GM12878 (cell line): Measurements from ENCODE around the gene ODAPH. TPM values are rescaled to one million over a fixed set of nuclear protein-coding genes. Genes with fewer than 3 reads are reported as not detected.

ENCODE experiments used
- ATF7 ChIP-seq: fragments of 450-650 bp; IDR thresholded peaks from 2 replicates; pipeline ENCODE4 v1.6.1; 2016; ENCODE audit warnings: low read depth, mild to moderate bottlenecking
- CBFB ChIP-seq: IDR thresholded peaks from 2 replicates; pipeline ENCODE4 v1.6.1; 2016; ENCODE audit warnings: antibody characterized with exemption, low read depth
- CREM ChIP-seq: IDR thresholded peaks from 2 replicates; pipeline ENCODE4 v1.6.1; 2014; ENCODE audit warnings: antibody characterized with exemption, low read depth
- FOXK2 ChIP-seq: fragments of 450-650 bp; IDR thresholded peaks from 2 replicates; pipeline ENCODE4 v1.6.1; 2017; ENCODE audit warnings: mild to moderate bottlenecking, moderate library complexity
- HDAC2 ChIP-seq: fragments of 200-600 bp; sonication (generic); IDR thresholded peaks from 2 replicates; pipeline ENCODE4 v1.6.1; 2017
- IKZF1 ChIP-seq: fragments of 450-650 bp; conservative IDR thresholded peaks from 2 replicates; pipeline ENCODE4 v1.6.1; 2017; ENCODE audit warnings: antibody characterized with exemption, mild to moderate bottlenecking
- JUNB ChIP-seq: IDR thresholded peaks from 2 replicates; pipeline ENCODE4 v1.6.1; 2016; ENCODE audit warnings: antibody characterized with exemption, mild to moderate bottlenecking
- JUND ChIP-seq: IDR thresholded peaks from 2 replicates; pipeline ENCODE4 v1.6.1; 2012; ENCODE audit warnings: low read depth, mild to moderate bottlenecking, low read length, improper control_type of control experiment, moderate library complexity
- MEF2A ChIP-seq: IDR thresholded peaks from 2 replicates; pipeline ENCODE4 v1.6.1; 2011; ENCODE audit warnings: low read depth, mild to moderate bottlenecking, low read length, moderate library complexity; ENCODE audit not compliant: insufficient read depth
- MTA3 ChIP-seq: IDR thresholded peaks from 2 replicates; pipeline ENCODE4 v1.6.1; 2012; ENCODE audit warnings: low read length, inconsistent platforms, borderline replicate concordance
- MYB ChIP-seq: fragments of 150-350 bp; IDR thresholded peaks from 2 replicates; pipeline ENCODE4 v1.6.1; 2014; ENCODE audit warnings: mild to moderate bottlenecking, low read depth, low read length, borderline replicate concordance
- NFIC ChIP-seq: IDR thresholded peaks from 2 replicates; pipeline ENCODE4 v1.6.1; 2012; ENCODE audit warnings: low read depth, mild to moderate bottlenecking, inconsistent platforms, low read length, moderate library complexity
- NFXL1 ChIP-seq: fragments of 450-650 bp; IDR thresholded peaks from 2 replicates; pipeline ENCODE4 v1.6.1; 2017; ENCODE audit warnings: antibody characterized with exemption, mild to moderate bottlenecking, borderline replicate concordance
- PAX8 ChIP-seq: fragments of 450-650 bp; IDR thresholded peaks from 2 replicates; pipeline ENCODE4 v1.6.1; 2017; ENCODE audit warnings: mild to moderate bottlenecking, moderate library complexity
- SIX5 ChIP-seq: IDR thresholded peaks from 2 replicates; pipeline ENCODE4 v1.6.1; 2011; ENCODE audit warnings: mild to moderate bottlenecking, low read depth, low read length, moderate library complexity; ENCODE audit not compliant: severe bottlenecking
- TCF12 ChIP-seq: IDR thresholded peaks from 2 replicates; pipeline ENCODE4 v1.6.1; 2011; ENCODE audit warnings: low read depth, mild to moderate bottlenecking, low read length
- TCF7 ChIP-seq: IDR thresholded peaks from 2 replicates; pipeline ENCODE4 v1.6.1; 2014; ENCODE audit warnings: antibody characterized with exemption, borderline replicate concordance
- YBX1 ChIP-seq: fragments of 450-650 bp; IDR thresholded peaks from 2 replicates; pipeline ENCODE4 v1.6.1; 2016; ENCODE audit warnings: antibody characterized with exemption
- ZSCAN29 ChIP-seq: fragments of 450-650 bp; IDR thresholded peaks from 2 replicates; pipeline ENCODE4 v1.6.1; 2017; ENCODE audit warnings: mild to moderate bottlenecking, moderate library complexity
- polyA plus RNA-seq, 11 experiments: library from polyadenylated mRNA; depleted of rRNA in 4 of 11; unstranded in 6 of 11; stranded (reverse) in 5 of 11; fragments of >200 nt; fragmentation: Nextera tagmentation in 4 of 11; fragmentation: Illumina TruSeq in 1 of 11; extraction: Ambion mirVana in 4 of 11; extraction: Trizol in 1 of 11; gene quantifications; 1 replicate in 1 of 11; 2 replicates in 10 of 11; pipeline versions ENCODE4 v1.2.1 to v1.2.3, GENCODE V29; 2011 to 2016; ENCODE audit warnings: inconsistent platforms in 2 of 11, missing spikeins in 2 of 11, low read depth in 1 of 11
- total RNA-seq, 4 experiments: library from RNA; depleted of rRNA in 3 of 4; stranded (reverse); fragments of >200 nt in 3 of 4; fragmentation: Illumina TruSeq in 1 of 4; extraction: Trizol in 1 of 4; gene quantifications; 2 replicates each; pipeline versions ENCODE4 v1.2.1 to v1.2.3, GENCODE V29; 2013 to 2021
- TF ChIP-seq, protein P1 (sequence below): fragments of 450-650 bp; IDR thresholded peaks from 2 replicates; pipeline ENCODE4 v1.6.1; 2017; ENCODE audit warnings: low read depth, mild to moderate bottlenecking, moderate library complexity
- TF ChIP-seq, protein P2 (sequence below): IDR thresholded peaks from 2 replicates; pipeline ENCODE4 v1.6.1; 2011; ENCODE audit warnings: low read depth, mild to moderate bottlenecking, low read length, moderate library complexity, borderline replicate concordance; ENCODE audit errors: extremely low read depth
- TF ChIP-seq, protein P3 (sequence below): IDR thresholded peaks from 2 replicates; pipeline ENCODE4 v1.6.1; 2012; ENCODE audit warnings: low read length, inconsistent platforms
- TF ChIP-seq, protein P4 (sequence below): fragments of 450-650 bp; IDR thresholded peaks from 2 replicates; pipeline ENCODE4 v1.6.1; 2017; ENCODE audit warnings: borderline replicate concordance
- TF ChIP-seq, protein P5 (sequence below): IDR thresholded peaks from 2 replicates; pipeline ENCODE4 v1.6.1; 2012; ENCODE audit warnings: low read depth, low read length, improper control_type of control experiment

ODAPH gene
- total and polyA plus RNA-seq, 10 of the 15 experiments (the other 5 are each of a cell fraction or from before 2014, with no cell fraction given): 0.06 to 0.13 (median 0.12) TPM; not detected in 6

DNA sequence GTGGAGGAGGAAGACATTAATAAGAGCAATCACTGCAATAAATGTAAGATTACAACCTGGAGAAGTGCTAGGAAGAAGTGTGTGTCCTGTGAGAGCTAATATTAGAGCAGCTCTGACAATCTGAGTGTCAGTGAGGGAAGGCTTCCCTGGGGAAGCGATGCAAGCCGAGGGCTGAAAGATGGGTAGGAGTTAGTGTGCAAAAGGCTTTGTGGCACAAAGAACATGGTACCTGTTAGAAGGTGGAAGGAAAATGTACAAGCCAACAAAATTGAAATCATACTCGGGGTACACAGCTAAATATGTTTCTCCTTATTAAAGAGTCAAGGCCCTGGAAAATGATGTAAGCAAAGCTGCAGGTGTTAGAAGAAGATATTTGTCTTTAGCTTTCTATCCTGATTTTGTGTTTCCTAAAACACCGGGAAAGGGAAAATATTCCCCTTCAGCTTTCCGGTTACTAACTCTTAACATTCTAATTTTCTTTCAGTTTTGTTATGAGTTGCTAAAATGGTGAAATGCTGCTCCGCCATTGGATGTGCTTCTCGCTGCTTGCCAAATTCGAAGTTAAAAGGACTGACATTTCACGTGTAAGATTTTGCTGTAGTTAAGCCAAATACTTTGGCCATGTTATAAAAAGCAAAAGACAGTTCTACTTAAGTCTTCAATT lies 40.8 kb upstream of the ODAPH start (continued):
- TF ChIP-seq MYB: no peak
- TF ChIP-seq CBFB: no peak
- TF ChIP-seq TCF12: no peak
- TF ChIP-seq, protein P1, sequence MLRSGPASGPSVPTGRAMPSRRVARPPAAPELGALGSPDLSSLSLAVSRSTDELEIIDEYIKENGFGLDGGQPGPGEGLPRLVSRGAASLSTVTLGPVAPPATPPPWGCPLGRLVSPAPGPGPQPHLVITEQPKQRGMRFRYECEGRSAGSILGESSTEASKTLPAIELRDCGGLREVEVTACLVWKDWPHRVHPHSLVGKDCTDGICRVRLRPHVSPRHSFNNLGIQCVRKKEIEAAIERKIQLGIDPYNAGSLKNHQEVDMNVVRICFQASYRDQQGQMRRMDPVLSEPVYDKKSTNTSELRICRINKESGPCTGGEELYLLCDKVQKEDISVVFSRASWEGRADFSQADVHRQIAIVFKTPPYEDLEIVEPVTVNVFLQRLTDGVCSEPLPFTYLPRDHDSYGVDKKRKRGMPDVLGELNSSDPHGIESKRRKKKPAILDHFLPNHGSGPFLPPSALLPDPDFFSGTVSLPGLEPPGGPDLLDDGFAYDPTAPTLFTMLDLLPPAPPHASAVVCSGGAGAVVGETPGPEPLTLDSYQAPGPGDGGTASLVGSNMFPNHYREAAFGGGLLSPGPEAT: peak; percentile 64; the same call in 1 of the 2 replicates
- TF ChIP-seq, protein P2, sequence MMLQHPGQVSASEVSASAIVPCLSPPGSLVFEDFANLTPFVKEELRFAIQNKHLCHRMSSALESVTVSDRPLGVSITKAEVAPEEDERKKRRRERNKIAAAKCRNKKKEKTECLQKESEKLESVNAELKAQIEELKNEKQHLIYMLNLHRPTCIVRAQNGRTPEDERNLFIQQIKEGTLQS: no peak
- peak; percentile 61 for TF ChIP-seq MTA3
- no peak for TF ChIP-seq NFXL1
- no peak for TF ChIP-seq ZSCAN29
- TF ChIP-seq HDAC2: no peak
- TF ChIP-seq, protein P3, sequence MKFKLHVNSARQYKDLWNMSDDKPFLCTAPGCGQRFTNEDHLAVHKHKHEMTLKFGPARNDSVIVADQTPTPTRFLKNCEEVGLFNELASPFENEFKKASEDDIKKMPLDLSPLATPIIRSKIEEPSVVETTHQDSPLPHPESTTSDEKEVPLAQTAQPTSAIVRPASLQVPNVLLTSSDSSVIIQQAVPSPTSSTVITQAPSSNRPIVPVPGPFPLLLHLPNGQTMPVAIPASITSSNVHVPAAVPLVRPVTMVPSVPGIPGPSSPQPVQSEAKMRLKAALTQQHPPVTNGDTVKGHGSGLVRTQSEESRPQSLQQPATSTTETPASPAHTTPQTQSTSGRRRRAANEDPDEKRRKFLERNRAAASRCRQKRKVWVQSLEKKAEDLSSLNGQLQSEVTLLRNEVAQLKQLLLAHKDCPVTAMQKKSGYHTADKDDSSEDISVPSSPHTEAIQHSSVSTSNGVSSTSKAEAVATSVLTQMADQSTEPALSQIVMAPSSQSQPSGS: no peak
- TF ChIP-seq, protein P4, sequence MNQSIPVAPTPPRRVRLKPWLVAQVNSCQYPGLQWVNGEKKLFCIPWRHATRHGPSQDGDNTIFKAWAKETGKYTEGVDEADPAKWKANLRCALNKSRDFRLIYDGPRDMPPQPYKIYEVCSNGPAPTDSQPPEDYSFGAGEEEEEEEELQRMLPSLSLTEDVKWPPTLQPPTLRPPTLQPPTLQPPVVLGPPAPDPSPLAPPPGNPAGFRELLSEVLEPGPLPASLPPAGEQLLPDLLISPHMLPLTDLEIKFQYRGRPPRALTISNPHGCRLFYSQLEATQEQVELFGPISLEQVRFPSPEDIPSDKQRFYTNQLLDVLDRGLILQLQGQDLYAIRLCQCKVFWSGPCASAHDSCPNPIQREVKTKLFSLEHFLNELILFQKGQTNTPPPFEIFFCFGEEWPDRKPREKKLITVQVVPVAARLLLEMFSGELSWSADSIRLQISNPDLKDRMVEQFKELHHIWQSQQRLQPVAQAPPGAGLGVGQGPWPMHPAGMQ: no peak
- TF ChIP-seq IKZF1: peak; percentile 53
- TF ChIP-seq ATF7: 0 out of 2 replicates have a peak, but pooled peaks have one; percentile 10
- no peak for TF ChIP-seq SIX5
- no peak for TF ChIP-seq TCF7
- no peak; the same call in 1 of the 2 replicates for TF ChIP-seq PAX8
- 0 out of 2 replicates have a peak, but pooled peaks have one; percentile 6 for TF ChIP-seq MEF2A
- TF ChIP-seq CREM: 0 out of 2 replicates have a peak, but pooled peaks have one; percentile 19
- peak; percentile 74; the same call in 1 of the 2 replicates for TF ChIP-seq JUND
- TF ChIP-seq NFIC: no peak; the same call in 1 of the 2 replicates
- no peak for TF ChIP-seq FOXK2
- TF ChIP-seq JUNB: peak; percentile 82
- TF ChIP-seq YBX1: no peak
- TF ChIP-seq, protein P5, sequence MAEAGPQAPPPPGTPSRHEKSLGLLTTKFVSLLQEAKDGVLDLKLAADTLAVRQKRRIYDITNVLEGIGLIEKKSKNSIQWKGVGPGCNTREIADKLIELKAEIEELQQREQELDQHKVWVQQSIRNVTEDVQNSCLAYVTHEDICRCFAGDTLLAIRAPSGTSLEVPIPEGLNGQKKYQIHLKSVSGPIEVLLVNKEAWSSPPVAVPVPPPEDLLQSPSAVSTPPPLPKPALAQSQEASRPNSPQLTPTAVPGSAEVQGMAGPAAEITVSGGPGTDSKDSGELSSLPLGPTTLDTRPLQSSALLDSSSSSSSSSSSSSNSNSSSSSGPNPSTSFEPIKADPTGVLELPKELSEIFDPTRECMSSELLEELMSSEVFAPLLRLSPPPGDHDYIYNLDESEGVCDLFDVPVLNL: no peak
